CD4-positive, alpha-beta T cell treated with Interleukin-6 at 100 ng/mL for 8 hours (primary cell): Measurements from ENCODE around the gene YTHDC1.
"Not testable (repeated sequence)": the region's sequence is repeated elsewhere in the genome, so short reads cannot be mapped to it uniquely, and the experiment has no call there.

ENCODE experiments used
- DNase-seq: peaks from one replicate; pipeline ENCODE4 v3.0.0-alpha.2; 2020; ENCODE audit warnings: mixed read lengths, low spot score

Gene YTHDC1

GRCh38 chr4:68288393-68288740, 61.5 kb downstream of the YTHDC1 start:
- no peak for DNase-seq

- no peak for DNase-seq
Measured at GRCh38 chr4:68287704-68288392, 62.0 kb downstream of the YTHDC1 start.

- no peak for DNase-seq
Measured at GRCh38 chr4:68283714-68284113, 66.2 kb downstream of the YTHDC1 start.

GRCh38 chr4:68283095-68283494, 66.8 kb downstream of the YTHDC1 start:
- no peak for DNase-seq

GRCh38 chr4:68281796-68282740, 67.8 kb downstream of the YTHDC1 start:
- DNase-seq: not testable (repeated sequence)

- DNase-seq: no peak
Measured at GRCh38 chr4:68278029-68278428, 71.9 kb downstream of the YTHDC1 start.

GRCh38 chr4:68277627-68278026, 72.3 kb downstream of the YTHDC1 start:
- DNase-seq: no peak

GRCh38 chr4:68272860-68273259, 77.0 kb downstream of the YTHDC1 start:
- no peak for DNase-seq

GRCh38 chr4:68272380-68272779, 77.5 kb downstream of the YTHDC1 start:
- DNase-seq: no peak

GRCh38 chr4:68271851-68272357, 78.0 kb downstream of the YTHDC1 start:
- peak; percentile 14 for DNase-seq

GRCh38 chr4:68267433-68267944, 82.4 kb downstream of the YTHDC1 start:
- no peak for DNase-seq

GRCh38 chr4:68264875-68265565, 84.9 kb downstream of the YTHDC1 start:
- DNase-seq: no peak
